Breast epithelium (tissue), 4 donors: ENCODE measurements around the gene NDUFB3. TPM values are rescaled to one million over a fixed set of nuclear protein-coding genes. Genes with fewer than 3 reads are reported as not detected.

Experiments used
- DNase-seq, 2 donors: peaks; one replicate each; pipeline ENCODE4 v3.0.0-alpha.2; 2019; ENCODE audit warnings: low spot score in 2 of 2
- H3K27ac ChIP-seq, 2 donors: fragments of 200-600 bp; sonication (generic) in 1 of 2; one replicate each; pipeline ENCODE4 v1.5.1; 2016 to 2019; ENCODE audit warnings: mild to moderate bottlenecking in 1 of 2
- H3K27me3 ChIP-seq, 2 donors: fragments of 200-600 bp; sonication (generic) in 1 of 2; one replicate each; pipeline versions ENCODE4 v1.5.1 to v1.6.0; 2017 to 2019; ENCODE audit warnings: control low read depth in 1 of 2, mild to moderate bottlenecking in 1 of 2
- H3K36me3 ChIP-seq: fragments of 200-600 bp; one replicate; pipeline ENCODE4 v1.5.1; 2019
- H3K4me1 ChIP-seq, 2 donors: fragments of 200-600 bp; sonication (generic); one replicate each; pipeline ENCODE4 v1.5.1; 2016 to 2019; ENCODE audit warnings: control low read depth in 1 of 2
- H3K4me3 ChIP-seq, 3 donors: fragments of 200-600 bp; sonication (generic); 1 replicate in 2 of 3; 2 replicates in 1 of 3; pipeline ENCODE4 v1.5.1; 2016 to 2019; ENCODE audit warnings: mild to moderate bottlenecking in 3 of 3, moderate library complexity in 2 of 3
- H3K9me3 ChIP-seq, 2 donors: fragments of 200-600 bp; sonication (generic) in 1 of 2; one replicate each; pipeline ENCODE4 v1.5.1; 2016 to 2019; ENCODE audit warnings: control low read depth in 1 of 2
- POLR2A ChIP-seq: fragments of 450-650 bp; IDR thresholded peaks from one replicate; pipeline ENCODE4 v1.6.1; 2016; ENCODE audit warnings: antibody characterized with exemption, mild to moderate bottlenecking, moderate library complexity
- POLR2AphosphoS5 ChIP-seq, 3 donors: sonication (generic); formaldehyde crosslinking; IDR thresholded peaks; one replicate each; pipeline ENCODE4 v1.6.1; 2017; ENCODE audit warnings: antibody characterized with exemption in 3 of 3
- intact Hi-C: fragments of 100-400 bp; cut with DNase I; formaldehyde crosslinking; loops from one replicate; pipeline ENCODE4 v1.15.1; 2023; ENCODE audit warnings: low total_unique reads
- total RNA-seq, 3 donors: library from RNA; depleted of rRNA; stranded (reverse); fragments of >200 nt; gene quantifications; one replicate each; pipeline ENCODE4 v1.1.0, GENCODE V29; 2016
- TF ChIP-seq, protein P1 (sequence below), 3 donors: fragments of 450-650 bp; IDR thresholded peaks; one replicate each; pipeline ENCODE4 v1.5.1; 2016 to 2017; ENCODE audit warnings: antibody characterized with exemption in 3 of 3, mild to moderate bottlenecking in 3 of 3, moderate library complexity in 3 of 3

The NDUFB3 gene
- total RNA-seq, 3 donors from 2014 or later: 40.8 to 51.5 (median 41.4) TPM

DNA sequence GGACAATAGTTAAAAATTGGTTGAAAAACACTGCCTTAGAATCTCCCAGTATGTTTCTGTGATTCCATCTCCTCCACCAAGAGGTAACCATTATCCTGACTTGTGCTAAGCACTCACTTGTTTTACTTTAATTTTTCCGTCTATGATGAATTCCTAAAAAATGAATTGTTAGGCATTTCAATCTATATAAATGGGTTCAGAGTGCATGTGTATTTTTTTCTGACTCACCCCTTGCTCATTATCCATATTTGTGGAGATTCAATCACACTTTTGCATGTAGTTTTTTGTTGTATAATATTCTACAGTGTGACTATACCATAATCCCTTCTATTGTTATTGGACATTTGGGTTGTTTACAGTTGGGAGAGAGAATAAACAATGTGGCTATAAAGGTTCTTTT lies 1.3 kb downstream of the NDUFB3 start:
- H3K36me3 ChIP-seq: no peaks in the 10 kb centered on the region
- intact Hi-C loops: no loop called here
- TF ChIP-seq POLR2AphosphoS5 (IDR thresholded peaks at IDR 0.05): no peak
- TF ChIP-seq, protein P1, sequence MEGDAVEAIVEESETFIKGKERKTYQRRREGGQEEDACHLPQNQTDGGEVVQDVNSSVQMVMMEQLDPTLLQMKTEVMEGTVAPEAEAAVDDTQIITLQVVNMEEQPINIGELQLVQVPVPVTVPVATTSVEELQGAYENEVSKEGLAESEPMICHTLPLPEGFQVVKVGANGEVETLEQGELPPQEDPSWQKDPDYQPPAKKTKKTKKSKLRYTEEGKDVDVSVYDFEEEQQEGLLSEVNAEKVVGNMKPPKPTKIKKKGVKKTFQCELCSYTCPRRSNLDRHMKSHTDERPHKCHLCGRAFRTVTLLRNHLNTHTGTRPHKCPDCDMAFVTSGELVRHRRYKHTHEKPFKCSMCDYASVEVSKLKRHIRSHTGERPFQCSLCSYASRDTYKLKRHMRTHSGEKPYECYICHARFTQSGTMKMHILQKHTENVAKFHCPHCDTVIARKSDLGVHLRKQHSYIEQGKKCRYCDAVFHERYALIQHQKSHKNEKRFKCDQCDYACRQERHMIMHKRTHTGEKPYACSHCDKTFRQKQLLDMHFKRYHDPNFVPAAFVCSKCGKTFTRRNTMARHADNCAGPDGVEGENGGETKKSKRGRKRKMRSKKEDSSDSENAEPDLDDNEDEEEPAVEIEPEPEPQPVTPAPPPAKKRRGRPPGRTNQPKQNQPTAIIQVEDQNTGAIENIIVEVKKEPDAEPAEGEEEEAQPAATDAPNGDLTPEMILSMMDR (IDR thresholded peaks at IDR 0.05): no peak
- TF ChIP-seq POLR2A: no peak
- H3K4me3 ChIP-seq: no peak overlapping the region
- peaks cover 0 to 12% of the 10 kb centered on the region in 2 donors for H3K4me1 ChIP-seq
- no peak for DNase-seq
- no peaks in the 10 kb centered on the region for H3K27me3 ChIP-seq
- H3K9me3 ChIP-seq: no peaks in the 10 kb centered on the region
- H3K27ac ChIP-seq: no peak overlapping the region

DNA sequence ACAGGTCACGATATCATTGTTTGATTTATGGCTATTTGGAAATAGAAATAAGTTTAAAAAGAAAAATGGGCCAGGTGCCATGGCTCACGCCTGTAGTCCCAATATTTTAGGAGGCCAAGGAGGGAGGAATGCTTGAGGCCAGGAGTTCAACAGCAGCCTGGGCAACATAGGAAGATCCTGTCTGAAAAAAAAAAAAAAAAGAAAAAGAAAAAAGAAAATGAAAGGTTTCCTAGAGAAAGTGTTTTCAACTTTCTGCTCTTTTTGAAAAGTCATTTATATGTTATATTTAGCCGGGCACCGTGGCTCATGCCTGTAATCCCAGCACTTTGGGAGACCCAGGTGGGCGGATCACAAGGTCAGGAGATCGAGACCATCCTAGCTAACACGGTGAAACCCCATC lies 3.2 kb downstream of the NDUFB3 start:
- H3K4me3 ChIP-seq: no peak overlapping the region
- H3K4me1 ChIP-seq: peaks cover 0 to 8% of the 10 kb centered on the region in 2 donors
- no peak for DNase-seq
- no peaks in the 10 kb centered on the region for H3K27me3 ChIP-seq
- H3K36me3 ChIP-seq: no peaks in the 10 kb centered on the region
- H3K27ac ChIP-seq: no peak overlapping the region
- TF ChIP-seq, protein P1 (IDR thresholded peaks at IDR 0.05): no peak
- TF ChIP-seq POLR2AphosphoS5 (IDR thresholded peaks at IDR 0.05): no peak
- no peak for TF ChIP-seq POLR2A
- no peaks in the 10 kb centered on the region for H3K9me3 ChIP-seq
- intact Hi-C loops: no loop called here

DNA sequence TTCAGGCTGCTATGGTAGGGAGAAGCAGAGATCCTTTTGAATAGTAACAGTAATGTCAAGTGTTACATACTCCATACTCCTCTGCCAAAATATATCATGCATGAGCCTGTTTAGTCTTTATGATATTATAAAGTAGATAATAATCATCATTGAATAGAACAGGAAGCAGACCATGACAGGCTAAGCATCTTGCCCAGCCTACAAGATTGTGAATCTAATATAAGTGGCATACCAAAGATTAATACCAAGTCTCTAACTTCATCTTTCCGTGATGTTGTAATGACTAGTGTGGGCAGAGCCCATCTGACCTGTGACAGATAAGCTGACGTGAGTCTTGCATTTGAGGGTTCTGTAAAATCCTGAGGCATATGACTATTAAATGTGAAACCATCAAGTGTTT lies 13.1 kb downstream of the NDUFB3 start:
- TF ChIP-seq, protein P1 (IDR thresholded peaks at IDR 0.05): no peak
- no peak for TF ChIP-seq POLR2A
- no peak for TF ChIP-seq POLR2AphosphoS5 (IDR thresholded peaks at IDR 0.05)
- intact Hi-C loops: no loop called here
- Histone ChIP-seq H3K27me3 (no peaks in the 10 kb centered on the region), H3K4me3 (no peak overlapping the region), H3K36me3 (no peaks in the 10 kb centered on the region), H3K27ac (no peak overlapping the region), H3K4me1 (no peaks in the 10 kb centered on the region), H3K9me3 (no peaks in the 10 kb centered on the region)
- no peak for DNase-seq

DNA sequence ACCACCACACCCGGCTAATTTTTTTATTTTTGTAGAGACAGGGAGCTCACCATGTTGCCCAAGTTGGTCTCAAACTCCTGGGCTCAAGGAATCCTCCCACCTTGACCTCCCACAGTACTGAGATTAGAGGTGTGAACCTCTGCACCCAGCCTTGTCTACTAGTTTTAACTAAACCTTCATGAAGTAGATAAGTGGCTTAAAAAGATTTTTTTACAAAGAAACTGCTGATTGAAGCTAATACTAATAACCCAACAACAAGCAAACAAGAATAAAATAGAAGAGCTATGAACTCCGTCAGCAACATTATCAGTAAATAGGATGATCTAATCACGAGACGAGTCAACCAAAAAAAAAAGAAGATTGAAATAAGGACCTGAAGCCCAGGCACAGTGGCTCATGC lies 18.8 kb downstream of the NDUFB3 start:
- intact Hi-C loops: no loop called here
- no peaks in the 10 kb centered on the region for H3K36me3 ChIP-seq

DNA sequence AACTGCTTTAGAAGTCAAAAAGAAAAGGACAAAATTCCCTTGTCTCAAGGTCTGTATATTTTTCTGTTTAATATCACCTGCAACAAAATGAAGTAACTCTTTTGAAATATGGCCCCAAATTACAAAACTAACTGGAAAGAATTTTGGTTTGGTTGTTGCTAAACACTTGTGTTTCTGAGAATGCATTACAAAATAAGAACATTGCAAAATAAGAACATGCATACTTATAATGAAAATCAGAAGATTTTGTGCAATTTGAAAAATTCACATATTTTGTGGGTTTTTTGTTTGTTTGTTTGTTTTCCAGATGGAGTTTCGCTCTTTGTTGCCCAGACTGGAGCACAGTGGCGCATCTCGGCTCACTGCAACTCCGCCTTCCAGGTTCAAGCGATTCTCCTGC lies 21.8 kb downstream of the NDUFB3 start:
- Histone ChIP-seq H3K9me3 (no peaks in the 10 kb centered on the region), H3K36me3 (no peaks in the 10 kb centered on the region), H3K4me1 (no peaks in the 10 kb centered on the region), H3K27me3 (no peaks in the 10 kb centered on the region), H3K4me3 (no peak overlapping the region), H3K27ac (no peak overlapping the region)
- intact Hi-C loops: no loop called here
- DNase-seq: no peak
- no peak for TF ChIP-seq POLR2AphosphoS5 (IDR thresholded peaks at IDR 0.05)
- TF ChIP-seq, protein P1 (IDR thresholded peaks at IDR 0.05): no peak
- TF ChIP-seq POLR2A: no peak

More for the DNA sequence above, 18.8 kb downstream of the NDUFB3 start:
- no peak overlapping the region for H3K27ac ChIP-seq
- DNase-seq: no peak
- H3K4me1 ChIP-seq: no peaks in the 10 kb centered on the region
- TF ChIP-seq, protein P1 (IDR thresholded peaks at IDR 0.05): no peak
- no peak for TF ChIP-seq POLR2A
- TF ChIP-seq POLR2AphosphoS5 (IDR thresholded peaks at IDR 0.05): no peak
- no peaks in the 10 kb centered on the region for H3K9me3 ChIP-seq
- no peaks in the 10 kb centered on the region for H3K27me3 ChIP-seq
- no peak overlapping the region for H3K4me3 ChIP-seq
